ENCODE results near the gene MLIP.

GRCh38 chr6:54243699-54244098 lies 132.5 kb downstream of the MLIP start:
- TF ChIP-seq CTCF (IDR thresholded peaks at IDR 0.05): no peak
- no peak for TF ChIP-seq POLR2AphosphoS5 (IDR thresholded peaks at IDR 0.05)
- no peak for TF ChIP-seq POLR2A (IDR thresholded peaks at IDR 0.05)
- TF ChIP-seq EP300 (IDR thresholded peaks at IDR 0.05; ENCODE audit: low read depth): no peak
